ENCODE data around the gene MXD4.
"Not testable (repeated sequence)": the region's sequence is repeated elsewhere in the genome, so short reads cannot be mapped to it uniquely, and the experiment has no call there.

MXD4 gene

GRCh38 chr4:2249526-2250356 lies 12.2 kb downstream of the MXD4 start:
- no peak for DNase-seq

DNA sequence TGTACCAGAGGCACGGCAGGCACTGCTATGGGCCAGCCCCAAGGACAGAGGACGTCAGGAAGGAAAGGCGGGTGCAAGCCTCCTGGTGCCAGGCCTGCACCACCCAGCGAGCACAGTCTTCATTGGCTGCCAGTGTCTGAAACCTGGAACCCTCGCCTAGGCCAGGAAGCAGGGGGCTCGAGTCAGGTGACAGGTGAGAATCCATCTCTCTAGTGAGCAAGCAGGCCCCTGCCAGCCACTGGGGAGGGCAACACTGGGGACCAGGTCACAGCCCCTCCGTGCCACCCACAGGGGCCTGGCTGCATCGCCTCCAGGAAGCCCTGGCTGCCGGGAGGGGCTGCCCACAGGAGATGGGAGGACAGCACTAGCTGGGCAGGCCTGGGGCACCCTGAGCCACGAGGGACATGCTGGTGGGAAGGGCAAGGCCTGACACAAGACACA lies 13.1 kb downstream of the MXD4 start:
- no peak for DNase-seq

GRCh38 chr4:2248044-2248780 lies 13.7 kb downstream of the MXD4 start:
- DNase-seq: no peak

DNA sequence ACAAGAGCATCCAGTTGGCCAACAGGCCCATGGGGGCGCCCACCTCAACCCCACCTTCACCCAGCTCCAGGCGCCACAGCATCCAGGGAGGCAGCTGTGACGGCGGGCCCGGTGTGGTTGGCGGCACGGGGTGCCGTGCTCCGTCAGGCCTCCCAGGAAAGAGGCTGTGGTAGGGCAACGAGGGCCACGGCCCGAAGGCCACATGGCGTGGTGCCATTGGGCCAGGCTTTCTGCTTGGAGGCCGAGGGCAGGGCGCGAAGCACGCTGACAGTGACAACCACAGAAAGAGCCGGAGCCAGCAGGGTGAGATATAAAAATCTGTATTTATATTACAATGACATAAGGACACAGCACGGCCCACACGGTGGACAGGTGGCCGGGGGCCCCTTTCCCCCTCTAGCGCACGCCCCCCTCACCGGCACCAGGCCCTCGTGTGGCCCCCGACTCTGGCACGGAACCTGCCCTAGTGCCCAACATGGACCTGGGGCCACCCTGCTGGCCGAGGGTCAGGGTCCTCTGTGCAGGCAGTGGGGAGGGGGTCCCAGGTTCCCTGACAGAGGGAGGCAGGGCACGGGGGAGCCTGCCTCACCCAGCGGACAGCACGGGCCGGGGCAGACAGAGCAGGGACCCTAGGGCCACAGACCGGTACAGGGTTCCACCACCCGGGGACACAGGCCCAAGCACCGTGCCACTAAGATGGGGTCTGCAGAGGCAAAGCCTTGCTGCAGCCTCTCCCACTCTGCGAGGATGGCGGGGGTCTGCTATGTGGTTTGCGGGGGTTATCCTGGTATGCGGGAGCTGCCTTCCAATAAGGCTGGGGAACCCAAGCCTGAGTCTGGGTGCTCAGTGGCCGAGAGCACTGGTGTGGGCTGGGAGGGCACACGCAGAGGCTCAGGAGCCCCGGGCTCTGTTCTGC lies 14.5 kb downstream of the MXD4 start:
- DNase-seq: no peak

DNA sequence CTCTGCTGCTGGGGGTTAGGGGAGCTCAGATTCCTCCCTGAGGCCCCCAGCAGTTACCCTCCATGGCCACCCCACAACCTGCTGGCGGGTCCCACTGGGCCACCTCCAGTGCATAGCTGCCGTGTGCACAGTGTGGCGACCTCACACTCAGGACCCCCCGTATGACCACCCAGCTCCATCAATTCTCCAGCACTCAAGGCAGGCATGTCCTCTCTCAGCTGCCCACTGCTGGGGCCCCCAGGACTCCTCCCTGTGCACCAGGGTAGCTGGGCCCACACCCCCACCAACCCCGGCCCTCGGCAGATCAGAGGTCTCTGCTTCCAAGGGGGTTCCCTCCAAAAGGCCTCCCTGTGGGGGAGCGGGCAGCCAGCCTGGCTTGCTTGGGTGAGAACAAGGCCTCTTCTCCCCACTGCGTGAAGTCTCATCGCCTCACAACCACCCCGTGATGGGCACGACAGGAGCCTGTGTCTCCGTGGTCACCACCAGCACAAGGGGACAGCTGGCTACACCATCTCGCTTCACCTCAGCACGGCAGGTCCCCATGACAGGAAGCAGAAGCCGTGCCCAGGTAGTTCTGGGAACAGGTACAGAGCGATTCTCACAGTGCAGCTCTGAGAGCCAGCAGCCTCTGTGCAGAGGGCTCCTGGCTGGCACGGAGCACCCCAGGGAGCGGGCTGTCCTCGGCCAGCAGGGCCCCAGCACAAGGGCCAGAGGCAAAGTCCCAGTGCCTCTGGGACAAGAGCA lies 15.4 kb downstream of the MXD4 start:
- no peak for DNase-seq

DNA sequence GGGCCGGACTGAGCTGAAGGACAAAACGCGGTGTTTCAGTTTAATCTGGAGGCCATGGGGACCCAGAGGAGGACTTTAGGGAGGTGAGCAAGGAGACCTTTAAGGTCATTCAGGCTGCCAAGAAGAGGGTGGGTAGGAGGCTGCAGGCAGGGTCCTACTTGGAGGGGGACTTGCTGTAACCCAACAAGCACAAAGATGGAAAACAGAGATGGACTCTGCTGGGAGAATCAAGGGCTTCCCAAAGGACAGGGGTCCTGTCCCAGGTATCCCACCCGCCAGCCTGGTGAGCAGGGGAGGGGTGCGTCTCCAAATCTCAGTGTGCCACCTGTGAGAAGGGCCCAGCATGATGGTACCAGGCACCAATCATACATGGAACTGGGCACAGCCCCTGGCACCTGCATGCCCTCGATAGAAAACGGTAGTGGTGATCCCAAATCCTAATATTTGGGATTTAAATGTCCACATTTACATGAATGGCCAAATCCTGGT lies 16.1 kb downstream of the MXD4 start:
- DNase-seq: no peak

- DNase-seq: no peak
Measured at GRCh38 chr4:2245057-2245786, 16.7 kb downstream of the MXD4 start.

GRCh38 chr4:2243681-2244380 lies 18.1 kb downstream of the MXD4 start:
- no peak for DNase-seq

DNA sequence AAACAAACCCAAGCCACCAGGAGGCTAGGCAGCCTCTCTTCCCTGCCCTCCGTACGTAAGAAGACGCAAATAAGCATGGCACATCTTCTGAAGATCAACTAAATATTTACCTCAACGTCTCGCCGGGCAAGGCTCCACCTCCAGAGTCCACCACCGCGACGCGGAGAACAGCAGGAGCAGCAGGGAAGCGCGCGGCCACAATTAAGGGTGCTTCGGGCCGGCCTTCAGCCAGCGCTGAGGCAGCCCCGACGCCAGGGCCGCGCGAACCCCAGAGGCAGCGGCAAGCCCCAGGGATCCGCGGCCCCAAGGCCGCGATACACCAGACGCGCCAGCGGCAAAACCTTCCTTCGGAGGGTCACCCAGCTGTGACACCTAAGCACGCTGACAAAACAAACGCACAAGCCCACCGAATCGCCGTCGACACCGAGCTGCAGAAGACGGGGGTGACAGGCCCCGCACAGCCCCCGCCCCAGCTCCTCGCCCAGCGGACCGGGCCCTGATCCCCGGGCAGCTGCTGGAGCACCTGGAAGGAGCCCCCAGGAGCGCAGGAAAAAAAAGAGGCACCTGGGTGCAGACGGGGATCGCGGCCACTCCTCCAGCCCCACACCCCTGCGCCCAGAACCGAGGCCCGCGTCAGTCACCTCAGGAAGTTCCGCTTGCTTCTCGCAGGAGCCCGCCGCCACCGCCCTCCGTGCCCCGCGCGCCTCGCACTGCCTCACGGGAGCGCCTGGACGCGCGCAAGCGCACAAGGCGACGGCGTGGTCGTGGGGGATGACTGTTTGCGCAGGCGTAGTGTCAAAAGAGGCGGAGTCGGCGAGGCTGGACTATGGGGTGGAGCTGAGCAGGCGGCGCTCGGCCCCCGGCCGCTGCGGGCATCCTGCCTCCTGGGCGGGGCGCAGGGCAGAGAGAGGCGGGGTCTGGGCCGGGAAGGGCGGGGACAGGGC lies 20.2 kb downstream of the MXD4 start, which contains the start of the genes HAUS3 and POLN:
TSS of gene HAUS3 (minus strand) at position 712 of the 944 bp plus-strand sequence. CDS start 1,175 bp downstream, outside the sequence.
TSS of gene POLN (minus strand) at position 712 of the 944 bp plus-strand sequence. CDS start 12,890 bp downstream, outside the sequence.
- peak; percentile 93 for DNase-seq

DNA sequence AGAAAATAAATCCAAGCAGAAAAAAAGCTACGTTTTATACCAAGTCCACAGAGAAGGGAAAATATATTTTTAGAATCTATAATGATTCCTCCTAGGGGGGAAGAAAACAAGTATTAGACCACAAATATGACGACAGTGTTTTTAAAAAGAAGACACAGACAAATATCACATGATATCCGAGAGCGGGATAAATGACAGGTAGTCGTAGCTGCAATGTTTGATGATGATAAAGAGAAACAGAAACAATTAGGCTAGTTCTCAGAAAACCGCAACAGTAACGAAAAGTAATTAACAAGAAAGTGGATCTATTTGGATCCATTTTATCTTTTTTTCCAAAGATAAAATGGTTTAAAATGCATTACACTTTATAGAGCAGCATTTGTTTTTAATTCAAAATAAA lies 20.9 kb downstream of the MXD4 start:
- DNase-seq: no peak

- no peak for DNase-seq
Measured at GRCh38 chr4:2236944-2237666, 24.8 kb downstream of the MXD4 start.

GRCh38 chr4:2231082-2231481 lies 30.8 kb downstream of the MXD4 start:
- DNase-seq: no peak

GRCh38 chr4:2226261-2226660 lies 35.6 kb downstream of the MXD4 start:
- no peak for DNase-seq

GRCh38 chr4:2222838-2223237 lies 39.1 kb downstream of the MXD4 start:
- DNase-seq: no peak

GRCh38 chr4:2221378-2221777 lies 40.5 kb downstream of the MXD4 start:
- DNase-seq: not testable (repeated sequence)

DNA sequence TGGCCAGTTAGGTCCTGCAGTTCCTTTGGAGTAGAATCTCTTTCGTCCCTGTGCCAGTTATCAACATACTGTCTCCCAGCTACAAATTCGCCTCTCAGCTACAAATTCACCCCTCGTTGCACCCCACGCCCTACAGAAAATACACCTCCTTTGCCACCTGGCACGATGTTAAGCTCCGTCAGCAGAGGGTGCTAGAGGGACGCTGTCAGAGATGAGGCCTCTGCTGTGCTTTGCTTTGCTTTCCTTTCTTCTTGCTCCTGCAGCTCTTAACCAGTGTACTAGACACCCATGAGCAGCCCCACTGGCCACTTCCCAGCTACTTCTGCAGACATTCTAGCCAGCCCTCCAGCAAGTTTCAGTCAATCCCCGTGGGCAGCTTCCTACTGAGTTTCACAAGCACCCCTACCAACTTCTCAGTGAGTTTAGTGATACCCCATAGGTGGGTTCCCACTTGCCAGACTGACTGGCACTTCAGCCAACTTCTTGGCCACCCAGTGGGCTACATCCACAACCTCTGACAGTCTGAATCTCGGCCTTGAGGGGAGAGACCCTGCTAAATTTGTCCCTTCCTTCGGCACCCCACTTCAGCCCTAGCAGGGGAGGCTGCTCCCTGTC lies 41.8 kb downstream of the MXD4 start:
- peak; percentile 51 for DNase-seq

- no peak for DNase-seq
Measured at GRCh38 chr4:2219233-2219760, 42.6 kb downstream of the MXD4 start.

- DNase-seq: no peak
Measured at GRCh38 chr4:2218436-2218835, 43.5 kb downstream of the MXD4 start.

Data from NCI-H2029 treated with DMSO at 0.1 percent for 48 hours (cell line).